Neural progenitor cell (in vitro differentiated cells): ENCODE results near the gene GULP1.

Experiments
- EZH2 ChIP-seq: fragments of 200-600 bp; sonication (generic); IDR thresholded peaks from 2 replicates; pipeline ENCODE4 v1.6.1; 2017; ENCODE audit warnings: antibody characterized with exemption, mild to moderate bottlenecking, moderate library complexity
- TF ChIP-seq, protein P1 (sequence below): fragments of 200-600 bp; sonication (generic); IDR thresholded peaks from 2 replicates; pipeline ENCODE4 v1.5.1; 2017; ENCODE audit warnings: antibody characterized with exemption, mild to moderate bottlenecking

DNA sequence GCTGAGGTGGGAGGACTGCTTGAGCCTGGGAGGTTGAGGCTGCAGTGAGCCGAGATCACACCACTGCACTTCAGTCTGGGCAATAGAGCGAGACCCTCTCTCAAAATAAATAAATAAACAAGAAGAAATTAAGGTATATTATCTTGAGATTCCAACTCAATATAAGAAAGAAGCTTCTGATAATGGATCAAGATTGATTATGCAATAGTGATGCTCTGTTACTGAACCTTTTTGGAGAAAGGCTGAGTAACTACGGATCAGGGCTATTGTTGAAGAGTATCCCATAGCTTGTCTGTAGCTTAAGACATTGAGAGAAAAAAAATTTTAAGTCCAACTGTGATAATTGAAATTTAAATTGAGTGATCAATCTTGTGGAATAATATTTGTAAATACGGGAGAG is 17.7 kb downstream of the GULP1 start:
- TF ChIP-seq, protein P1, sequence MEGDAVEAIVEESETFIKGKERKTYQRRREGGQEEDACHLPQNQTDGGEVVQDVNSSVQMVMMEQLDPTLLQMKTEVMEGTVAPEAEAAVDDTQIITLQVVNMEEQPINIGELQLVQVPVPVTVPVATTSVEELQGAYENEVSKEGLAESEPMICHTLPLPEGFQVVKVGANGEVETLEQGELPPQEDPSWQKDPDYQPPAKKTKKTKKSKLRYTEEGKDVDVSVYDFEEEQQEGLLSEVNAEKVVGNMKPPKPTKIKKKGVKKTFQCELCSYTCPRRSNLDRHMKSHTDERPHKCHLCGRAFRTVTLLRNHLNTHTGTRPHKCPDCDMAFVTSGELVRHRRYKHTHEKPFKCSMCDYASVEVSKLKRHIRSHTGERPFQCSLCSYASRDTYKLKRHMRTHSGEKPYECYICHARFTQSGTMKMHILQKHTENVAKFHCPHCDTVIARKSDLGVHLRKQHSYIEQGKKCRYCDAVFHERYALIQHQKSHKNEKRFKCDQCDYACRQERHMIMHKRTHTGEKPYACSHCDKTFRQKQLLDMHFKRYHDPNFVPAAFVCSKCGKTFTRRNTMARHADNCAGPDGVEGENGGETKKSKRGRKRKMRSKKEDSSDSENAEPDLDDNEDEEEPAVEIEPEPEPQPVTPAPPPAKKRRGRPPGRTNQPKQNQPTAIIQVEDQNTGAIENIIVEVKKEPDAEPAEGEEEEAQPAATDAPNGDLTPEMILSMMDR, result no peak
- no peak for TF ChIP-seq EZH2
